Tibial nerve (tissue), 4 donors: ENCODE results near the gene RXFP3. TPM values are rescaled to one million over a fixed set of nuclear protein-coding genes. Genes with fewer than 3 reads are reported as not detected.

Experiments used
- DNase-seq, 2 donors: peaks; one replicate each; pipeline ENCODE4 v3.0.0-alpha.2; 2019; ENCODE audit warnings: low spot score in 2 of 2
- H3K27ac ChIP-seq, 4 donors: fragments of 200-600 bp; sonication (generic) in 3 of 4; one replicate each; pipeline ENCODE4 v1.5.1; 2017 to 2019; ENCODE audit warnings: mild to moderate bottlenecking in 1 of 4
- H3K27me3 ChIP-seq, 2 donors: fragments of 200-600 bp; sonication (generic) in 1 of 2; one replicate each; pipeline versions ENCODE4 v1.5.1 to v1.6.0; 2017 to 2019
- H3K36me3 ChIP-seq, 3 donors: fragments of 200-600 bp; sonication (generic); one replicate each; pipeline ENCODE4 v1.5.1; 2018 to 2019
- H3K4me1 ChIP-seq, 4 donors: fragments of 200-600 bp; sonication (generic) in 3 of 4; one replicate each; pipeline ENCODE4 v1.5.1; 2017 to 2019
- H3K4me3 ChIP-seq, 4 donors: fragments of 200-600 bp; sonication (generic) in 3 of 4; one replicate each; pipeline ENCODE4 v1.5.1; 2017 to 2019; ENCODE audit warnings: mild to moderate bottlenecking in 1 of 4, moderate library complexity in 1 of 4
- H3K9me3 ChIP-seq, 4 donors: fragments of 200-600 bp; sonication (generic) in 3 of 4; one replicate each; pipeline ENCODE4 v1.5.1; 2017 to 2019
- CTCF ChIP-seq, 5 experiments: fragments of 200-600 bp in 3 of 5; fragments of 450-650 bp in 2 of 5; sonication (generic) in 3 of 5; IDR thresholded peaks; one replicate each; pipeline ENCODE4 v1.5.1; 2016 to 2019; ENCODE audit warnings: antibody characterized with exemption in 5 of 5, mild to moderate bottlenecking in 3 of 5, moderate library complexity in 2 of 5
- EP300 ChIP-seq, 2 donors: sonication (generic); formaldehyde crosslinking; IDR thresholded peaks; one replicate each; pipeline ENCODE4 v1.6.1; 2017; ENCODE audit warnings: antibody characterized with exemption in 2 of 2, mild to moderate bottlenecking in 1 of 2
- POLR2A ChIP-seq, 2 donors: fragments of 450-650 bp; IDR thresholded peaks; one replicate each; pipeline ENCODE4 v1.6.1; 2017; ENCODE audit warnings: antibody characterized with exemption in 2 of 2, mild to moderate bottlenecking in 2 of 2, moderate library complexity in 2 of 2
- WGBS, 2 donors: methylation state at CpG; one replicate each; pipeline ENCODE4 v1.1.5; 2018; 5-methylcytosine and 5-hydroxymethylcytosine counted together
- total RNA-seq, 4 donors: library from RNA; depleted of rRNA; stranded (reverse); fragments of >200 nt; gene quantifications; one replicate each; pipeline ENCODE4 v1.1.0, GENCODE V29; 2016

The RXFP3 gene
- total RNA-seq, 4 donors from 2014 or later: not detected

GRCh38 chr5:33927685-33928084 is 8.5 kb upstream of the RXFP3 start:
- TF ChIP-seq EP300 (IDR thresholded peaks at IDR 0.05) (no peak), POLR2A (IDR thresholded peaks at IDR 0.05) (no peak), CTCF (IDR thresholded peaks at IDR 0.05) (no peak)
- no peaks in the 10 kb centered on the region for H3K4me1 ChIP-seq
- WGBS, 2 donors: 37 to 53% methylated on average over 4 of the region's 4 CpGs
- H3K4me3 ChIP-seq: no peak overlapping the region
- DNase-seq: no peak
- no peaks in the 10 kb centered on the region for H3K27me3 ChIP-seq
- H3K9me3 ChIP-seq: no peaks in the 10 kb centered on the region
- H3K27ac ChIP-seq: no peak overlapping the region
- H3K36me3 ChIP-seq: no peaks in the 10 kb centered on the region

DNA sequence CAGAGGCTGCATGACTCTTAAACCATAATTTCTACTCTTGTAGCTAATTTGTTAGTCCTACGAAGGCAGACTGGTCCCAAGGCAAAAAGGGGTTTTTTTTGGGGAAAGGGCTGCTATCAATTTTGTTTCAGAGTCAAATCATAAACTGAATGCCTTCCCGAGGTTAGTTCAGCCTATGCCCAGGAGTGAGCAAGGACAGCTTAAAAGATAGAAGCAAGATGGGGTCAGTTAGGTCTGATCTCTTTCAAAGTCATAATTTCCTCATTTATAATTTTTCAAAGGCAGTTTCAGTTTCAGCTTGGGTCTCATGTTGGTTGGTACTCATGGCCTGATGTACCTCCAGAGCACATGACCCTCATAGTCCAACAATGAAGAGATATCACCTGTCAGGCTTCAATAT is 7.9 kb upstream of the RXFP3 start:
- DNase-seq: no peak
- no peaks in the 10 kb centered on the region for H3K36me3 ChIP-seq
- no peak overlapping the region for H3K4me3 ChIP-seq
- no peaks in the 10 kb centered on the region for H3K27me3 ChIP-seq
- TF ChIP-seq CTCF (IDR thresholded peaks at IDR 0.05) (no peak), POLR2A (IDR thresholded peaks at IDR 0.05) (no peak), EP300 (IDR thresholded peaks at IDR 0.05) (no peak)
- no peaks in the 10 kb centered on the region for H3K9me3 ChIP-seq
- WGBS, 2 donors: 80 to 81% methylated on average over 2 of the region's 2 CpGs
- H3K4me1 ChIP-seq: no peaks in the 10 kb centered on the region
- H3K27ac ChIP-seq: no peak overlapping the region

DNA sequence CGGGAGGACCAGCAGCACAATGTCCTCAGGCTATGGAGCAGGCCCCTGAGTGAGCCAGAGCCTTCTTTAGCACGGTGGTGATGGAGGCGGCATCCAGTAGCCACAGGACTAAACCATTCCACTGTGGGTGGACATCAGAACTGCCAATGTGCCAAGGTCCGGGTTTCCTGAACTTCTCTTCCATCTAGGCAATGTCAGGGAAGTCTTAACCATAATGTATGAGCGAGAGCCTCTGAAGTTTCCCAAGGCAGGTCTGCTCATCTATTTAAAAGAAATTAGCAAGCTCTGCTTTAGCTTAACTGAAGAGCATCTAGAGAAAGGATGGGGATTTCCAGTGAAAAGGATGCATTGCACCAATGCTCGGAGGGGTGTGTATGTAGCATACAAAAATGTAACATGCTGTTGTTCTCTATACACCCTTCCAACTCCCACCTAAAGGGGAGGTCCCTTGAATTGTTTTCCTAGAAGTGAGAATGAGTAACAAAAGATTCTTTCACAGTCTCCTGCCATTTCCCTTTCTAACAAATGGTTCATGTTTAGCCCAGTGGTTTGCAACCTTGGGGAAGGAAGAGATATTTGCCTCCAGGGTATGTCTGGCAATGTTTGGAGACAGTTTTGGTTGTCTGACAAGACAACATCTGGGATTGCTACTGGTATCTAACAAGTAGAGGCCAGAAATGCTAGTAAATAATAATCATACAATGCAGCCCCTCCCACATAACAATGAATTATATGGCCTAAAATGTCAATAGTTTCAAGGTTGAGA is 6.1 kb upstream of the RXFP3 start:
- TF ChIP-seq EP300 (IDR thresholded peaks at IDR 0.05) (no peak), CTCF (IDR thresholded peaks at IDR 0.05) (no peak), POLR2A (IDR thresholded peaks at IDR 0.05) (no peak)
- no peaks in the 10 kb centered on the region for H3K9me3 ChIP-seq
- no peak overlapping the region for H3K27ac ChIP-seq
- no peak overlapping the region for H3K4me3 ChIP-seq
- no peaks in the 10 kb centered on the region for H3K36me3 ChIP-seq
- H3K4me1 ChIP-seq: no peaks in the 10 kb centered on the region
- peaks cover 0 to 2% of the 10 kb centered on the region in 2 donors for H3K27me3 ChIP-seq
- DNase-seq: no peak
- WGBS, 2 donors: 86 to 90% methylated on average over 6 of the region's 6 CpGs

DNA sequence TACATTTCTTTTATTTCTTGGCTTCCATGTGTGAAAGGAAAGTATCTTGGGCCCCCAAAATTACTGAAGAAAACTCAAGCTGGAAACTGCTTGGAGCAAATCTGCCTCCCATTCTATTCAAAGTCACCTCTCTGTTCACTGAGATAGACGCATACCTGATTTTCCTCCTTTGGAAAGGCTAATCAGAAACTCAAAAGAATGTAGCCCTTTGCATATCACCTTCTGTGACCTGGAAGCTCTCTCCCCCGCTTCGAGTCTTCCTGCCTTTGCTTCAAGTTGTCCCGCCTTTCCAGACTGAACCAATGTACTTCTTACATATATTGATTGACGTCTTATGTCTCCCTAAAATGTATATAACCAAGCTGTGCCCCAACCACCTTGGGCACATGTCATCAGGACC is 5.0 kb upstream of the RXFP3 start:
- 74 to 77% methylated on average over 5 of the region's 5 CpGs for WGBS, 2 donors
- H3K36me3 ChIP-seq: no peaks in the 10 kb centered on the region
- no peak overlapping the region for H3K27ac ChIP-seq
- no peak for DNase-seq
- peaks cover 0 to 11% of the 10 kb centered on the region in 2 donors for H3K27me3 ChIP-seq
- no peak for TF ChIP-seq POLR2A (IDR thresholded peaks at IDR 0.05)
- TF ChIP-seq CTCF (IDR thresholded peaks at IDR 0.05): no peak
- no peak for TF ChIP-seq EP300 (IDR thresholded peaks at IDR 0.05)
- H3K4me3 ChIP-seq: no peak overlapping the region
- H3K4me1 ChIP-seq: peaks cover 0 to 6% (median under 1%) of the 10 kb centered on the region in 4 donors
- H3K9me3 ChIP-seq: no peaks in the 10 kb centered on the region

DNA sequence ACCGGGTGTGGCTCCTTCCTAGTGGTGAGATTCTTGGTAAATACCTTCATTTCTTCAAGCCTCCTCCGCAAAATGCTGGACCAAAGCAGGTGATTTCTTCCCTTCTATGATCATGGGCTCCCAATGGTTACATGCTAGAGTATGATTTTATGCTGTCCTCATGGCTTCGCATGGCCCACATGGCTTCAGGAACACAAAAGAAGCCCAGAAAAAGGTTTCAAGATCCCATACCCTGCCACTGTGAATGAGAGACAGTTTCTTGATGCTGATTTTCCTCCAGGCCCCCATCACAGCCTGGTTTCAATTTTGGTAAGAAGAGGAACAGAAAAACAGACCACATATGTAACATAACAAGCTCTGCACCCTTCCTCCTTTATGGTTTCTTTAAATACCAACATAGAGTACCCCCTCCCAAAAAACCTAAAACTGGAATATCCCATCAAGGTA is 2.4 kb upstream of the RXFP3 start:
- no peaks in the 10 kb centered on the region for H3K36me3 ChIP-seq
- no peak overlapping the region for H3K4me3 ChIP-seq
- peaks cover 0 to 37% of the 10 kb centered on the region in 2 donors for H3K27me3 ChIP-seq
- no peak for TF ChIP-seq POLR2A (IDR thresholded peaks at IDR 0.05)
- no peak for TF ChIP-seq CTCF (IDR thresholded peaks at IDR 0.05)
- TF ChIP-seq EP300 (IDR thresholded peaks at IDR 0.05): no peak
- H3K4me1 ChIP-seq: peaks cover 0 to 20% (median 4%) of the 10 kb centered on the region in 4 donors
- no peaks in the 10 kb centered on the region for H3K9me3 ChIP-seq
- DNase-seq: no peak
- 84 to 96% methylated on average over 3 of the region's 3 CpGs for WGBS, 2 donors
- H3K27ac ChIP-seq: no peak overlapping the region
